22Rv1 (cell line): ENCODE data around the gene MYL5.

Source experiments
- H3K27ac ChIP-seq: fragments of 450-650 bp; 2 replicates; pipeline ENCODE4 v1.5.1; 2017
- CTCF ChIP-seq: fragments of 450-650 bp; IDR thresholded peaks from 2 replicates; pipeline ENCODE4 v1.5.1; 2017; ENCODE audit warnings: mild to moderate bottlenecking
- ZFX ChIP-seq: fragments of 450-650 bp; IDR thresholded peaks from 2 replicates; pipeline ENCODE4 v1.6.1; 2017; ENCODE audit warnings: antibody characterized with exemption, borderline replicate concordance

MYL5 gene

GRCh38 chr4:674172-675035, at the start of gene MYL5, which contains the start of gene ATP5ME:
MYL5 (plus strand) TSS chr4:674542; CDS start chr4:678027, 3,485 bp downstream.
ATP5ME (minus strand) TSS chr4:674276; CDS start chr4:674247, 29 bp downstream.
- TF ChIP-seq ZFX (no peak), CTCF (peak; percentile 93)

DNA sequence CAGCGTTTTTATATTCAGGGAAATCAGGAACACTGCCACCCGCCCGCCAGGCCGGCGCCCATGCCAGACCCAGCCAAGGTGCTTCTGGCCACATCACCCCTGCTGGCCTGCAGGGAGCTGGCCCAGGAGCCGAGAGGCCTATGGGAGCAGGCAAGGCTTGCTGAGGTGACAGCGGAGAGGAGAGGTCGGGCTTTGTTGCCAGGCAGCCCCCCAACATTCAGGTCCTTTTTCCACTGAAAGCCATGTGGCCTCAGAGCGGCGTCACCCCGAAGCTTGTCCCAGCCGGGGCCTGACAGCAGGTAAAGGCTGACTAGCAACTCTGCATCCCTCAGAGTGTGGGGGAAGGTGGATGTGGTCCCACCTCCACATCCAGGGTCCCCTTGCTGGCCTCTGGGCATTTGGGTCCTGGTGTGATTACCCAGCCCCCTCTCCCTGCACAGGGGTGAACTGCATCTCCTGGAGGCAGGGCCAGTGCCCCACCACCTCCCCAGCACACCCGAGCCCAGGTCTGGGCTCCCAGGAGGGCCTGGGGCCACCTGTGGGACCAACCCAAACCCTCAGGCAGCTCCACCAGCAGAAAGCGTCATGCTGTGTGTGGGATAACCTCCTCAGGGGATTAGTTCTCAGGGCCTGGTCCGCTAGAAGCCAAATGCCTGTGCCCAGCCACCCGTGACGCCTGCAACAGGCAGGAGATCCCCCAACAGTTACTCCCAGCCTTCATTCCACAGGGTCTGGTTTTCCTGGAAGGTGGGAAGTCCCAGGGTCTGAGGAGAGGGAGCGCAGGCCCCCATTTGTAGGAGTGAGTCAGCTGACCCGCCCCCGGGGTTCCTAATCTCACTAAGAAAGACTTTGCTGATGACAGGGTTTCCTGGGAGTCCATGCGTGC, 49.4 kb upstream of the MYL5 start, which contains the start of gene PDE6B:
TSS of gene PDE6B (plus strand) at position 869 of the 886 bp plus-strand sequence. CDS start 54 bp downstream, outside the sequence.
- H3K27ac ChIP-seq = no peak within 1 kb of the TSS
- TF ChIP-seq ZFX = no peak
- TF ChIP-seq CTCF = no peak

More at GRCh38 chr4:674172-675035, at the start of gene MYL5, which contains the start of gene ATP5ME:
- H3K27ac ChIP-seq = peak within 1 kb of the TSS; percentile 86

DNA sequence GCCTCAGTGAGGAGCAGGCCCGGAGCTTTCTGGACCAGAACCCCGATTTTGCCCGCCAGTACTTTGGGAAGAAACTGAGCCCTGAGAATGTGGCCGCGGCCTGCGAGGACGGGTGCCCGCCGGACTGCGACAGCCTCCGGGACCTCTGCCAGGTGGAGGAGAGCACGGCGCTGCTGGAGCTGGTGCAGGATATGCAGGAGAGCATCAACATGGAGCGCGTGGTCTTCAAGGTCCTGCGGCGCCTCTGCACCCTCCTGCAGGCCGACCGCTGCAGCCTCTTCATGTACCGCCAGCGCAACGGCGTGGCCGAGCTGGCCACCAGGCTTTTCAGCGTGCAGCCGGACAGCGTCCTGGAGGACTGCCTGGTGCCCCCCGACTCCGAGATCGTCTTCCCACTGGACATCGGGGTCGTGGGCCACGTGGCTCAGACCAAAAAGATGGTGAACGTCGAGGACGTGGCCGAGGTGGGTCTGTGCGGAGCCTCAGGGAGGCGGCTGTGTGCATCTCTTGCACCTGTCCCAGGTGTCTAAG, 48.6 kb upstream of the MYL5 start:
- H3K27ac ChIP-seq = no peak overlapping the region
- no peak for TF ChIP-seq CTCF
- TF ChIP-seq ZFX = no peak

GRCh38 chr4:626201-627091, 47.9 kb upstream of the MYL5 start:
- no peak overlapping the region for H3K27ac ChIP-seq
- TF ChIP-seq ZFX (no peak), CTCF (no peak)

DNA sequence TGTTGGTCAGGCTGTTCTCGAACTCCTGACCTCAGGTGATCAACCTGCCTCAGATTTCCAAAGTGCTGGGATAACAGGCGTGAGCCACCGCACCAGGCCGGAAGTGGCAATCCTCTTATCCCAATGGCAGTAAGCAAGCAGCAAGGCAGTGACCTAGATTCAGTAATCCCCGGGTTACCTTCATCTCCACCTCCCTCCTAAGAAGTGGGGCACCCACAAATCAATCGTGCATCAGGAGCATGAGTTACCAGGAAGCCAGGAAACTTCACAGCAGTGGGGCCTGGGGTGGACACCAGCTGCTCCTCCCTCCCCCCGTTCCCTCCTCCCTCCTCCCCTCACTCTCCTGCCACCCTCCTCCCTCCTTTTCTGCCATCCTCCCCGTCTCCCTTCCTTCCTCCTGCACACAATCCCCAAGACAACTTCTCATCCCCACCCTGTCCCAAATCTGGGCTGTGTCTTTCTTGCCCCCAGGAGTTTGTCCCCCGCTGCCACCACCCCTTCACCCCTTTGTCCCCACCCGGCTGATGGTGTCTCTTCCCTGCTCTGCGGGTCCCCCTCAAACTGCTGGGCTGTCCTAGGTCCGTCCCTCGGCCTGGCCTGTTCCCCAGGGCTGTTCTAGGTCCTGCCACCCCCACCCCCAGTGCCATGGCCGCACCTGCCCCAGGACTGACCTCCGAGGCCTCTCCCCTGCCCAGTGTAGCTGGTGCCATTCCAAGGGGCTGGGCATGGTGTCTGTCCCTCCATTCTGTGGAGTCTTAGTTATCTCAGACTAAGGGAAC, 46.8 kb upstream of the MYL5 start:
- TF ChIP-seq CTCF (no peak), ZFX (no peak)
- H3K27ac ChIP-seq = no peak overlapping the region

DNA sequence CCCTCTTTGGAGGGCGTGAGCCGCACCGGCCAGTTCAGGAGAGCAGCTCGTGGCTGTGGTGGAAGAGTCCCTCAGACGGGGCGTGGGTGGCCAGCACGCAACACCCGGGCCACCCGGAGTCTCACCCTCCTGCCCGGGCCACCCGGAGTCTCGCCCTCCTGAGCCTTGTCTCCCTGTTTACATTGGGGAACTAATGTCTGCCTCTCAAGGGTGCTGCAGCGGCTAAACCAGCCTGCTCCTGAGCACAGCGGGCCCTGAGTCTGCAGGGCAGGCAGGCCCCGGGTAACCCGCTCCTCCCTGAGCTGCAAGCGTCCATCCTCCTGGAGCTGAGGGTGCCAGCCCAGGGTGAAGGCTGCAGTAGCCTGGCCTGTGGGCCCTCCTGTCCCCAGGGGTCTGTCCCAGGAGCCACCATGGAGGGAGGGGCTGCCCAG, 46.0 kb upstream of the MYL5 start:
- TF ChIP-seq ZFX (no peak), CTCF (no peak)
- no peak overlapping the region for H3K27ac ChIP-seq
